ENCODE results near the gene CYTH3.

CYTH3 gene

DNA sequence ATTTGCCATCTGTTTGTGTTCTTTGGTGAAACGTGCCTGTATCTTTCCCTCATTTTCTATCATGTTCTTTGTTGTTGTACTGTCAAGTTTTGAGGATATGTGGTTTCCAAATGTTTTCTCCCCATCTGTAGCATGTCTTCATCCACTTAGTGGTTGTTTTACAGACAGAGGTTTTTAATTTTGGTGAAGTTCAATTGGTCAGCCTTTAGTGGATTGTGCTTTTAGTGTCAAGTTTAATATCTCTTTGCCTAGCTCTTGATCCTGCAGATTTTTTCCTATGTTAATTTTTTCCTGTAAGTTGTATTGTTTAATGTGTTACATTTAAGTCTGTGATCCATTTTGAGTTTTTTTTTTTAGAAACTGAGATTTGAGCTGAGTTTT lies 145.3 kb downstream of the CYTH3 start:
- TF ChIP-seq, protein P1, sequence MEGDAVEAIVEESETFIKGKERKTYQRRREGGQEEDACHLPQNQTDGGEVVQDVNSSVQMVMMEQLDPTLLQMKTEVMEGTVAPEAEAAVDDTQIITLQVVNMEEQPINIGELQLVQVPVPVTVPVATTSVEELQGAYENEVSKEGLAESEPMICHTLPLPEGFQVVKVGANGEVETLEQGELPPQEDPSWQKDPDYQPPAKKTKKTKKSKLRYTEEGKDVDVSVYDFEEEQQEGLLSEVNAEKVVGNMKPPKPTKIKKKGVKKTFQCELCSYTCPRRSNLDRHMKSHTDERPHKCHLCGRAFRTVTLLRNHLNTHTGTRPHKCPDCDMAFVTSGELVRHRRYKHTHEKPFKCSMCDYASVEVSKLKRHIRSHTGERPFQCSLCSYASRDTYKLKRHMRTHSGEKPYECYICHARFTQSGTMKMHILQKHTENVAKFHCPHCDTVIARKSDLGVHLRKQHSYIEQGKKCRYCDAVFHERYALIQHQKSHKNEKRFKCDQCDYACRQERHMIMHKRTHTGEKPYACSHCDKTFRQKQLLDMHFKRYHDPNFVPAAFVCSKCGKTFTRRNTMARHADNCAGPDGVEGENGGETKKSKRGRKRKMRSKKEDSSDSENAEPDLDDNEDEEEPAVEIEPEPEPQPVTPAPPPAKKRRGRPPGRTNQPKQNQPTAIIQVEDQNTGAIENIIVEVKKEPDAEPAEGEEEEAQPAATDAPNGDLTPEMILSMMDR (IDR thresholded peaks at IDR 0.05; ENCODE audit: low read depth, low read length), result no peak
- H3K4me3 ChIP-seq (ENCODE audit: low read depth, low read length), result no peak overlapping the region

DNA sequence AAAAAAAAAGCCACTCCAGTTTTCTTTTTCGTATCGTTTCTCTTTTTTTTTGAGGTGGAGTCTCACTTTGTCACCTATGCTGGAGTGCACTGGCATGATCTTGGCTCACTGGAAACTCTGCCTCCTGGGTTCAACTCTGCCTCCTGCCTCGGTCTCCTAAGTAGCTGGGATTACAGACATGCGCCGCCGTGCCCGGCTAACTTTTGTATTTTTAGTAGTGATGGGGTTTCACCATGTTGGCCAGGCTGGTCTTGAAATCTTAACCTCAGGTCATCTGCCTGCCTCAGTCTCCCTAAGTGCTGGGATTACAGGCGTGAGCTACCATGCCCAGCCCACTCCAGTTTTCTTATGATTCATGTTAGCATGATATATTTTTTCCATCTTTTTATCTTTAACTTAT lies 148.6 kb downstream of the CYTH3 start:
- H3K4me3 ChIP-seq (ENCODE audit: low read depth, low read length), result no peak overlapping the region
- TF ChIP-seq, protein P1 (IDR thresholded peaks at IDR 0.05; ENCODE audit: low read depth, low read length), result no peak

- H3K4me3 ChIP-seq (ENCODE audit: low read depth, low read length), result no peak overlapping the region
- TF ChIP-seq, protein P1 (IDR thresholded peaks at IDR 0.05; ENCODE audit: low read depth, low read length), result no peak
Measured at GRCh38 chr7:6121141-6121540, 151.3 kb downstream of the CYTH3 start.

DNA sequence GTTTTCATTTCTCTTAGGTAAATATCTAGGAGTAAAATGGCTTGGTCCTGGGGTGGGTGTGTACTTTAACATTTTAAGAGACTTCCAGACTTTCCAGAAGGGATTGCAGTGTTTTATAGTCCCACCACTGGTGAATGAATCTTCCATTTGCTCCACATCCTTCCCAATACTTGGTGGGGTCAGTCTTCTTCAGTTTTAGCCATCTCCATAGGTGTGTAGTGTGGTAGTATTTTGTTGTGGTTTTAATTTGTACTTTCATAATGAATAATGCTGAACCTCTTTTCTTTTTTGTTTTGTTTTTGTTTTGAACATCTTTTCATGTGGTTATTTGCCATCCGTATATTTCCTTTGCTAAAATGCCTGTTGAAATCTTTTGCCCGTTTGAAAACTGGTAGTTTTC lies 154.9 kb downstream of the CYTH3 start:
- TF ChIP-seq, protein P1 (IDR thresholded peaks at IDR 0.05; ENCODE audit: low read depth, low read length), result no peak
- no peak overlapping the region for H3K4me3 ChIP-seq (ENCODE audit: low read depth, low read length)

- TF ChIP-seq, protein P1 (IDR thresholded peaks at IDR 0.05; ENCODE audit: low read depth, low read length), result no peak
- H3K4me3 ChIP-seq (ENCODE audit: low read depth, low read length), result no peak overlapping the region
Measured at GRCh38 chr7:6116211-6116610, 156.2 kb downstream of the CYTH3 start.

Data from WI38 (cell line).